Right lobe of liver (tissue), 4 donors: ENCODE results near the gene CEP83.
"Not testable (repeated sequence)": the region's sequence is repeated elsewhere in the genome, so short reads cannot be mapped to it uniquely, and the experiment has no call there.

Experiments
- POLR2A ChIP-seq: fragments of 450-650 bp; IDR thresholded peaks from one replicate; pipeline ENCODE4 v1.6.1; 2017; ENCODE audit warnings: antibody characterized with exemption, mild to moderate bottlenecking
- TF ChIP-seq, protein P1 (sequence below), 4 donors: fragments of 200-600 bp in 3 of 4; fragments of 450-650 bp in 1 of 4; IDR thresholded peaks; one replicate each; pipeline versions ENCODE4 v1.5.1 to v1.8.0; 2016 to 2022; ENCODE audit warnings: antibody characterized with exemption in 4 of 4, mild to moderate bottlenecking in 2 of 4
- donor health status: DM: no; HTN: no; CAD: no.
- donor health status: DM: no; HTN: no; CAD: no.
- donor health status: DM: no; HTN: yes; CAD: no.

DNA sequence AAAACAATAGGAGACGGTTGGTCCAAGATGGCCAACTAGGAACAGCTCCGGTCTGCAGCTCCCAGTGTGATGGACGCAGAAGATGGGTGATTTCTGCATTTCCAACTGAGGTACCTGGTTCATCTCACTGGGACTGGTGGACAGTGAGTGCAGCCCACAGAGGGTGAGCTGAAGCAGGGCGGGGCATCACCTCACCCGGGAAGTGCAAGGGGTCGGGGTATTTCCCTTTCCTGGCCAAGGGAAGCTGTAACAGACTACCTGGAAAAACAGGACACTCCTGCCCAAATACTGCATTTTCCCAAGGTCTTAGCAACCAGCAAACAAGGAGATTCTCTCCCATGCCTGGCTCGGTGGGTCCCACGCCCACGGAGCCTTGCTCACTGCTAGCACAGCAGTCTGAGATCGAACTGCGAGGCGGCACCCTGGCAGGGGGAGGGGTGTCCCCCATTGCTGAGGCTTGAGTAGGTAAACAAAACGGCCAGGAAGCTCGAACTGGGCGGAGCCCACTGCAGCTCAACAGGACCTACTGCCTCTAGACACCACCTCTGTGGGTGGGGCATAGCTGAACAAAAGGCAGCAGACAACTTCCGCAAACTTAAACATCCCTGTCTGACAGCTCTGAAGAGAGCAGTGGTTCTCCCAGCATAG is 70.1 kb downstream of the CEP83 start:
- TF ChIP-seq, protein P1, sequence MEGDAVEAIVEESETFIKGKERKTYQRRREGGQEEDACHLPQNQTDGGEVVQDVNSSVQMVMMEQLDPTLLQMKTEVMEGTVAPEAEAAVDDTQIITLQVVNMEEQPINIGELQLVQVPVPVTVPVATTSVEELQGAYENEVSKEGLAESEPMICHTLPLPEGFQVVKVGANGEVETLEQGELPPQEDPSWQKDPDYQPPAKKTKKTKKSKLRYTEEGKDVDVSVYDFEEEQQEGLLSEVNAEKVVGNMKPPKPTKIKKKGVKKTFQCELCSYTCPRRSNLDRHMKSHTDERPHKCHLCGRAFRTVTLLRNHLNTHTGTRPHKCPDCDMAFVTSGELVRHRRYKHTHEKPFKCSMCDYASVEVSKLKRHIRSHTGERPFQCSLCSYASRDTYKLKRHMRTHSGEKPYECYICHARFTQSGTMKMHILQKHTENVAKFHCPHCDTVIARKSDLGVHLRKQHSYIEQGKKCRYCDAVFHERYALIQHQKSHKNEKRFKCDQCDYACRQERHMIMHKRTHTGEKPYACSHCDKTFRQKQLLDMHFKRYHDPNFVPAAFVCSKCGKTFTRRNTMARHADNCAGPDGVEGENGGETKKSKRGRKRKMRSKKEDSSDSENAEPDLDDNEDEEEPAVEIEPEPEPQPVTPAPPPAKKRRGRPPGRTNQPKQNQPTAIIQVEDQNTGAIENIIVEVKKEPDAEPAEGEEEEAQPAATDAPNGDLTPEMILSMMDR (IDR thresholded peaks at IDR 0.05): not testable (repeated sequence)
- not testable (repeated sequence) for TF ChIP-seq POLR2A
